GM18507 (cell line): ENCODE results near the gene NEK3.
"Not testable (repeated sequence)": the region's sequence is repeated elsewhere in the genome, so short reads cannot be mapped to it uniquely, and the experiment has no call there.

Experiments used
- DNase-seq: peaks from one replicate; pipeline ENCODE4 v3.0.0; 2011; ENCODE audit warnings: low read depth; ENCODE audit not compliant: insufficient read length; ENCODE audit errors: extremely low spot score
- FAIRE-seq: peaks from 2 replicates; lab custom pipeline; 2011; peaks lifted over from hg19 to GRCh38; lab: Jason Lieb, UNC

The NEK3 gene

GRCh38 chr13:52159159-52159982, at the start of gene NEK3:
NEK3 (minus strand) TSS chr13:52159597; CDS start chr13:52156191, 3,406 bp downstream.
- DNase-seq, result peak; percentile 22
- FAIRE-seq, result peak; percentile 18

DNA sequence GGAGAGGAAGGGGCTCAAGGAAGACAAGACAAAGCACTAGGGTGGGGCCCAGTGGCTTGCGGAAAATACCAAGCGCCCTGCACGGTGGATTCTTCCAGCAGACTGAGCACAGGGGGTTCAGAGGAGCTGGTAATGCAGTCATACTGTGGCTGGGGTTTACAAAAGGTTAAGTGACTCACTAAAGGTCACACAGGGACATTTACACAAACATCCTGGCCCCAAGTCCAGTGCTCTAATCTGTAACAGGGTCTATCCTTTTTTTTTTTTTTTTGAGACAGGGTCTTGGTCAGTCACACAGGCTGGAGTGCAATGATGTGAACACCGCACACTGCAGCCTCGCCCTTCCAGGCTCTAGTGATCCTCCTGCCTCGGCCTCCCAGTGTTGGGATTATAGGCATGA, 49.0 kb upstream of the NEK3 start:
- not testable (repeated sequence) for FAIRE-seq, DNase-seq

DNA sequence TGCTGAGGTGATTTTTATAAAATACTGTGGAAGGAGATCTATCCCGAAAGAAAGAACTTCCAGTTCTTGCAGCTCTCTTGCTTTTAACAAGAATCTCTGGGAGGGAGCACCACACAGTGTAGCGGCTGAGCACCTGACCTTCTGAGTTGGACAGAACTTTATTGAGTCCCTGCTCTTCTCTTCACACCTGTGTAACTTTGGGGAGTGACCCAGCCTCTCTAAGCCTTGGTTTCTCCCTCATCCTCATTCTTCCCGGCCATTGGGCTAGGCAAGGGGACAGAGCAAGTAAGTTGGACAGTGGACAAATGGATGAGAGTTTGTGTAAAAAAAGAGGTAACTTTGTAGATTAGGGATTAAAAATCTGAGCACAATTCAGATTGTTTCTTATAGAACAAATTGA, 48.5 kb upstream of the NEK3 start:
- FAIRE-seq, DNase-seq: not testable (repeated sequence)

DNA sequence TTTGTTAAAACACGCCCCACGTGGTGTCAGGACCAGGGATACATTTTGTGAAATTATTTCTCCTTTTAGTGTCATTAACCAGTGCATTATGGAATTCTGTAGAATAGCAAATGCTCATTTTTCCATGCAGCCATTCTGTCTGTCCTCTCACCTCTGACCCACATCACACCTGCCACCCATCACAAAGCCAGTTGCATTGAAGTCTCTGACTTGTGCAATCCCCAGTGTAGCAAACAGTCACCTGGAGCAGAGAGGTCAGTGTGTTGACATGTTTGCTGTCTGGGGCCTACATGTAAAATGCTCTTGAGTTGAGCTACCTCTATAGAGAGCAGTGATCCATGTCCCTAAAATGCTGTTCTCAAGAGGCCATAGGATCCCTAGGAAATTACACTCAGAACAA, 47.9 kb upstream of the NEK3 start:
- DNase-seq, FAIRE-seq: not testable (repeated sequence)

DNA sequence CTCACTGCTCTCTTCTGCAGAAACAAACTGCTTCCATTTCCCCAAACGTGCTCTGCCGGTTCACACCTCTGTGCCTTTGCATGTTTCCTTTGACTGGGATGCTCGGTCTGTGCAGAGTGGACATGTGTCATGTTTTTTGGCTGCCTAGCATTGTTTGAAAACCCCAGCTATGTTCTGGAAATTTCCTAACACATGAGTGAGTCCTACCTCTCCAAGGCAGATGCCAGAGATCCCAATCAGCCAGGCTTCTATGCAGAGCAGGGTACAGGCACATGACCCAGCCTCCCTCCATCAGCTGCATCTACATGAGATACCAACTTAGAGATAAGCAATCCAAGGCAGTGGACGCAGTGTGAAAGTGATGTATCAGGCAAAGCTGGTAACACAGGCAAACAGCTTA, 45.1 kb upstream of the NEK3 start:
- DNase-seq, FAIRE-seq: not testable (repeated sequence)

DNA sequence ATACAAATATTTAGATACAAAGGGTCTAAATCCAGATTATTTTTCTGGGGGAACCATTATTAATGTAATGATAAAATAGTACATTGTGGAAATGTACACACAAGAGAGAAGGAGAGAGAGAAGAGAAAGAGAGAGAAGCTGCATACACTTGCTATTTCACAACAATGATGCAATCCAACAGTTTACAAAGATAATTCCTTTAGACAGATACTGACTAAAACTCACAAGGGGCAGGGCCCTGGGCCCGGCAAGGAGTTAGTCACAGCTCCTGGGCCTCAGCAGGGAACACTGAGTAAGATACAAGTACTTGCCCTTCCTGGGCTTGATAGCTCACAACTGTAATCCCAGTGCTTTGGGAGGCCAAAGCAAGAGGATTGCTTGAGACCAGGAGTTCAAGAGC, 44.5 kb upstream of the NEK3 start:
- not testable (repeated sequence) for DNase-seq, FAIRE-seq

- DNase-seq, FAIRE-seq: not testable (repeated sequence)
Observed at GRCh38 chr13:52202506-52202905, 43.1 kb upstream of the NEK3 start.

DNA sequence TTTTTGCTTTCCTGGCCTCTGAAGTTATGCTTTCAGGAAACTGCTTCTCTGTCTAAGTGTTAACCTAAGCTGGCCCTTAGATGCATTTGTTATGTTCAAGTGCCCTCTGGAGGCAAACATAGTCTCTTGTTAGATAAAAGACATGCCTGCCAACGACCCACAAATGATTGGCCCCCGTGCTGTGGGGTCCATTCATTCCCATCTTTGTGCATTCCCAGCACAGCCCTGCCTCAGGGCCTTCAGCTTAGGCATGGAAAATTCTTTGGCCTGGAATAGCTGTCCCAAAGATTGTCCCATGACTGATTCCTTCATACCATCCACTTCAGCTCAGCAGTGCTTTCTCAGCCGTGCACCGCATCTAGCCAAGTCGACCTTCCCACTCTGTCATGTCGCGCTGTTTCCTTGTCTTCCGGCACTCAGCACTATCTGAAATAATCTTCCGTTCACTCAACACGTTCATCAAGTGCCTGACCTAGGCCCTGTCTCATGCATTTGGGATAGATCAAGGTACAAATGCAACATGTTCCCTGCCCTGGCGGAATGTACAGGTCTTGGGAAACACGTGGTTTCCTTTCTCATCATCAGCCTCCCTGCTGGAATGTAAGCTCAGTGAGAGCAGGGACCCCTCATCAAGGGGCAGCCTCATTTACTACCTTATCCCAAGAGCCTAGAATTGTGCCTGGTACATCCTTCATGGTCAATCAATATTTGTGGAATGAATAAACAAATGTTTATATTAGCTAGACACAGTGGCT, 42.2 kb upstream of the NEK3 start:
- not testable (repeated sequence) for FAIRE-seq, DNase-seq

DNA sequence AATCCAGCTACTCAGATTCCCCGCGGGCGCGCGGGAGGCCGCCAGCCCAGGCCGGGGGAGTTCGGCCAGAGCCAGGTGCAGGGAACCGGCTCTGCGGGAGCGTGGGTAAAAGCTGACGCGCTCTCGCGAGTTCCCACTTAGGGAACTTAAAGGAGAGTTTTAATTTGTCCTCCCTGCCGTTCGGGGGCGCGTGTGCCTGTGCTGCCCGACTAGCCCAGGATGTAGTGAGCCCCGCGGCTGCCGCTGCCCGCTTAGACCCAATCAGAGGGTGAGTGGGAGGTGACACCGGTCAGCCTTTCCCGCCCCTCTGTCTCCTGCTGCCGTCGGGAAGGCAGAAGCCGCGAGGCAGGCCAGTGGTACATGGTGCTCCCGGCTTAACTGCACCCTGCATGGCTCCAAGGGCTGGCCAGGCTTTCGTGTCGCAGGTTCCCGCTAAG, 36.0 kb upstream of the NEK3 start:
- DNase-seq (peak; percentile 60), FAIRE-seq (peak; percentile 79)

DNA sequence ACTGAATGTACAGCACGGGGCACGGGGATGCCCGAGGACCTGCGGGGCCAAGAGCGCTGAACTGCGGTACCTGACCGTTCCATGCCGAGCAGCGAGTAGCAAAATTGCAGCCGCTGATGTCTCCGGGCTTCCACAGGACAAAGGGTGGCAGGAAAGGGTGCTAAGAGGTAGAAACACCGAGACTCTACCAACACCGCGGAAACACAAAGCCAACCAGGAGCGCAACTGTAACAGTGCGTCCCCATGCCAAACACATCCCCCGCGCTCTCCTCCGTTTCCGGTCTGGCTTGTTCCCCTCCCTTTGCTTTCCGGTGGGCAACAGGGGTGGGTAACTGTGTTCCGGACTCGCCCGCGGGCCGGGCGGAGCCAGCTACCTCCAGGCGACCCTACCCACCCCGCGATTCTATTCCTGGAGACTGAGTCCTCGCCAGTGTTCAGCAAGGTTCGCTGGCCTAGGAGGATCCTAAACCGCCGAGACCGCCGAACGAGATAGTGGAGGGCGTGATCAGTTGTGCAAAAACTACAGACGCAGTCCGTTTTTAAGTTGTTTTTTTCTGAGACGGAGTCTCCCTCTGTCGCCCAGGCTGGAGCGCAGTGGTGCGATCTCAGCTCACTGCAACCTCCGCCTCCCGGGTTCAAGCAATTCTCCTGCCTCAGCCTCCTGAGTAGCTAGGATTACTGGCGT, 34.9 kb upstream of the NEK3 start:
- FAIRE-seq, result peak; percentile 88
- DNase-seq, result peak; percentile 71

DNA sequence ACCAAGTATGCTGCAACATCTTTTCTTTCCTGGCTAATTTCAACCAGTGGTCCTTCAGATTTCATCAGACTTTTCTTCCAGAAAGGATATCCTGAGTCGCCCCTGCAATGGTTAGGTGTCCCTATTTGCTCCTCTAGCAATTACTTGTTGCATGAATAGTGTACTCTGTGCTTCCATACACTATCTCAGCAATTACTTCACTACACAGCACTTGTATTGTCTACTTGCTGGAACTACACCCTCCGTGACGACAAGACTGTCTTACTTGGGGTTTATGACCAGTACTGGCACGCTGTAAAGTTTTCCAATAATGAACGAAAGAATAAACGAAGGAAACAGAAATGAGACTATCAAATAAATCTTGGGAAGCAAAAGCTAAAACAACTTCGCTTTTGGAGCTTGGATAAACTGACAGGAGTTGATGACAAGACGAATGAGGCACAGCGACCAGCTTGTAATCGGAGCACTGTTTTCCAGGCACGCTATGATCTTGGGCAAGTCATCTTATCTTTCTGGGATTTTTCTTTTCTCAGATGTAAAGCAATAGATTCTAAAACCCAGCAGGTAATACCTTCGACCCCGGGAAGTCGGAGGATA, 34.3 kb upstream of the NEK3 start:
- not testable (repeated sequence) for DNase-seq
- peak; percentile 46 for FAIRE-seq

DNA sequence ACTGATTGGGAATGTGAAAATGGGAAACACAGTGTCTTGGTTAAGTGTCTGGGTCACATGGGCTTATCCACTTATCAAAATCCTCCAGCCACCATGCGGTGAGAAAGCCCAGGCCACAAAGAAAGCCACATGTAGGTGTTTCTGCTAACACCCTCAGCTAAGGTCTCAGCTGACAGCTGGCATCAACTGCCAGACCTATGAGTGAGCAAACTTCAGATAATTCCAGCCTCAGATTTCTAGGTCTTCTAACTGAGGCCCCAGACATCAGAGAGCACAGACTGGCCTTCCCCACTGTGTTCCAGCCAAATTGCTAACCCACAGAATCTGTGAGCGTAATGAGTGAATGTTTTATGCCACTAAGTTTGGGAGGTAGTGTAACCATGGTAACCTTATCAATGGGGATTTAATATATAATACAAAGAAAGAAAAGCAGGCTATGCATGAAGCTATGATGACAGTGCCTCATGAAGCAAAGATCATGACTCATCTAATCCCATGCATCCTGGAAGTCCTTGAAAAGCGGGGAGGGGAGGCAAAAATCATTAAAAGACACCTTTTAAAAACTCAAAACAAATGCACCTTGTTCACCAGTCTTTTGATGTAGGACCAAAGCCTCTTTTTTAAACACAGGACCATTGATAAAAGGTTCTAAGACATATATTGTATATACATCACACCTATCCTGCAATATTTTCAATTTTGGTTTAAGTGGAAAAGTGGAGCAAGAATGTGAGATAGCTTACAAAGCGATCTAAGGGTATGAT, 28.2 kb upstream of the NEK3 start:
- not testable (repeated sequence) for DNase-seq
- peak; percentile 65 for FAIRE-seq

- FAIRE-seq, result no peak
- no peak for DNase-seq
Observed at GRCh38 chr13:52187029-52187423, 27.6 kb upstream of the NEK3 start.

GRCh38 chr13:52181316-52181954, 22.0 kb upstream of the NEK3 start:
- not testable (repeated sequence) for DNase-seq
- peak; percentile 79 for FAIRE-seq

DNA sequence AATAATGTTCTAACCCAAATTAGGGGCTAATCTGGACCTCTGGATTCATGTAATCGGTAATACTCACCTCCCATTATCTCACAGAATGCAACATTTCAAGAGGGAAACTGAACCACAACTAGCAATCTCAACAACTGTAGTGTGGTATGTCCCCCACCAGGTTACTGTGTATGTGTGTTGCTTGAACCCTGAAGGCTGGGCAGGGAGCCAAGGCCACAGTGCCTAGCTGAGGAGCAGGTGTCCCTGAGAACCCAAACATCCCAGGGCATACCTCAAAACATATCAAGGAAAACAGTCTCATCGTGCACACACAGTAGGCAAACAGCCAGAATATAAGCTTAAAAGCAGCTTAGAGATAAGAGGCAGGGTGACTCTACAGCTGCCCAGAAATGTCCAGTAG, 20.5 kb upstream of the NEK3 start:
- DNase-seq (no peak), FAIRE-seq (no peak)

DNA sequence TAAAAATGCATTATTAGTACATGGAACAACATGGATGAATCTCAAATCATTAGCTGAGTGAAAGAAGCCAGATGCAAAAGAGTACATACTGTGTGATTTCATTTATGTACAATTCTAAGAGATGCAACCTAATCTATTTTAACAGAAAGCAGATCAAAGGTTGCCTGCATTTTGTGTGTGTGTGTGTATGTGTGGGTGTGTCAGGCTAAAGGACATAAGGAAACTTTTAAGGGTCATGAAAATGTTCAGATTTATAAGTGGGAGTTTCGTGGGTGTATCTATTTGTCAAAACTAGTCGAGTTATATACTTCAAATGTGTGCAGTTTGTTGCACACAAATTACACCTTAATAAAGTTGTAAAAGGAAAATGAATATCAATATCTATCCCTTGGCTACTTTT, 17.9 kb upstream of the NEK3 start:
- FAIRE-seq, result no peak
- DNase-seq, result no peak

GRCh38 chr13:52173970-52174369, 14.6 kb upstream of the NEK3 start:
- DNase-seq, FAIRE-seq: not testable (repeated sequence)

- FAIRE-seq, result no peak
- DNase-seq, result no peak
Observed at GRCh38 chr13:52173373-52173772, 14.0 kb upstream of the NEK3 start.
